SH-SY5Y (cell line): ENCODE data around the gene LCNL1.

Experiments
- GATA2 ChIP-seq: IDR thresholded peaks from 2 replicates; pipeline ENCODE4 v1.6.1; 2011; ENCODE audit warnings: mild to moderate bottlenecking, low read depth, low read length
- GATA3 ChIP-seq: IDR thresholded peaks from 2 replicates; pipeline ENCODE4 v1.6.1; 2011; ENCODE audit warnings: low read depth, mild to moderate bottlenecking, low read length, moderate library complexity

GRCh38 chr9:136992819-136993369 lies 10.1 kb downstream of the LCNL1 start:
- TF ChIP-seq GATA3 (no peak), GATA2 (no peak)
